WTC11 (cell line): ENCODE results near the gene BTNL2.

Source experiments
- ATF3 ChIP-seq: sonication (generic); formaldehyde crosslinking; conservative IDR thresholded peaks from 2 replicates; pipeline ENCODE4 v1.8.1; 2022; ENCODE audit warnings: mild to moderate bottlenecking, missing genetic modification reagents
- CTCF ChIP-seq: fragments of 200-600 bp; IDR thresholded peaks from 2 replicates; pipeline ENCODE4 v1.8.0; 2022; ENCODE audit warnings: antibody characterized with exemption
- E2F1 ChIP-seq: sonication (generic); formaldehyde crosslinking; IDR thresholded peaks from 2 replicates; pipeline ENCODE4 v1.8.0; 2022; ENCODE audit warnings: mild to moderate bottlenecking, missing genetic modification reagents
- E2F4 ChIP-seq: sonication (generic); formaldehyde crosslinking; IDR thresholded peaks from 2 replicates; pipeline ENCODE4 v1.8.1; 2022; ENCODE audit warnings: low read depth, mild to moderate bottlenecking, moderate library complexity, missing genetic modification reagents, borderline replicate concordance
- RELA ChIP-seq: sonication (generic); formaldehyde crosslinking; IDR thresholded peaks from 2 replicates; pipeline ENCODE4 v1.8.1; 2022; ENCODE audit warnings: missing genetic modification reagents, mild to moderate bottlenecking, borderline replicate concordance
- USF2 ChIP-seq: sonication (generic); formaldehyde crosslinking; IDR thresholded peaks from 2 replicates; pipeline ENCODE4 v1.8.1; 2023; ENCODE audit warnings: mild to moderate bottlenecking, missing genetic modification reagents, moderate library complexity
- ZBTB21 ChIP-seq: sonication (generic); formaldehyde crosslinking; IDR thresholded peaks from 2 replicates; pipeline ENCODE4 v1.8.1; 2023; ENCODE audit warnings: mild to moderate bottlenecking, missing genetic modification reagents, borderline replicate concordance

GRCh38 chr6:32391505-32391904 is 15.5 kb downstream of the BTNL2 start:
- TF ChIP-seq USF2 (CRISPR knock-in tag), result no peak
- no peak for TF ChIP-seq CTCF
- TF ChIP-seq E2F1 (CRISPR knock-in tag), result no peak
- no peak for TF ChIP-seq RELA (CRISPR knock-in tag)
- TF ChIP-seq E2F4 (CRISPR knock-in tag), result no peak
- TF ChIP-seq ATF3, result no peak
- TF ChIP-seq ZBTB21 (CRISPR knock-in tag), result no peak
